Measurements from ENCODE around the gene POLR3A. TPM values are rescaled to one million over a fixed set of nuclear protein-coding genes. Genes with fewer than 3 reads are reported as not detected.

POLR3A gene
- total RNA-seq, 1 donor = 4.8 TPM

DNA sequence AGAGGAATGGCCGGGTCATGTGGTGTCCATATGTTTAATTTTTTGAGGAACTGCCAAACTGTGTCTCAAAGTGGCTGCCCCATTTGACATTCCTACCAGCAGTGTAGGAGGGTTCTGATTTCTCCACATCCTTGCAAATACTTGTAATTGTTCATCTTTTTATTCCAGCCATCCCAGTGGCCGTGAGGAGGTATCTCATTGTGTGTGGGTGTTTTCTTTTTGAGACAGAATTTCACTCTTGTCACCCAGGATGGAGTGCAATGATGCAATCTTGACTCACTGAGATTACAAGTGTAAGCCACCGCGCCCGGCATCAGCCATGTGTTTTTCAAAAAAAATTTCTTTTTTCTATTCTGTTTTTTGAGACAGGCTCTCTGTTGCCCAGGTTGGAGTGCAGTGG is 64.0 kb downstream of the POLR3A start:
- Histone ChIP-seq H3K4me1 (ENCODE audit: insufficient read depth, low read length) (no peaks in the 10 kb centered on the region), H3K9me3 (ENCODE audit: low read depth, low read length) (no peaks in the 10 kb centered on the region), H3K4me3 (ENCODE audit: low read length) (no peak overlapping the region), H3K27me3 (ENCODE audit: insufficient read depth, low read length) (no peaks in the 10 kb centered on the region)

DNA sequence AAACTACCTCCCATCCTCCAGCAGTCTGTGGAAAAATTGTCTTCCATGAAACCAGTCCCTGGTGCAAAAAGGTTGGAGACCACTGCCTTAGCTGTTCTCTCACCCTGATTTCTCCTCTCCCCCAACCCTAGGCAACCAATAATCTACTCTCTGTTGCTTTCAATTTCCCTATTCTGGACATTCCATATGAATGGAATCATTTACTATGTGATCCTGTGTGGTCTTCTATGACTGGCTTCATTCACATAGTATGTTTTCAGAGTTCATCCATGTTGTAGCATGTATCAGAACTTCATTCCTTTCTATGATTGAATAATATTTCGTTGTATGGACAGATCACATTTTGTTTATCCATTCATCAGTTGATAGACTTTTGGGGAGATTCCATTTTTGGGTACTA is 64.5 kb downstream of the POLR3A start:
- Histone ChIP-seq H3K4me3 (ENCODE audit: low read length) (no peak overlapping the region), H3K27me3 (ENCODE audit: insufficient read depth, low read length) (no peaks in the 10 kb centered on the region), H3K9me3 (ENCODE audit: low read depth, low read length) (no peaks in the 10 kb centered on the region), H3K4me1 (ENCODE audit: insufficient read depth, low read length) (no peaks in the 10 kb centered on the region)

DNA sequence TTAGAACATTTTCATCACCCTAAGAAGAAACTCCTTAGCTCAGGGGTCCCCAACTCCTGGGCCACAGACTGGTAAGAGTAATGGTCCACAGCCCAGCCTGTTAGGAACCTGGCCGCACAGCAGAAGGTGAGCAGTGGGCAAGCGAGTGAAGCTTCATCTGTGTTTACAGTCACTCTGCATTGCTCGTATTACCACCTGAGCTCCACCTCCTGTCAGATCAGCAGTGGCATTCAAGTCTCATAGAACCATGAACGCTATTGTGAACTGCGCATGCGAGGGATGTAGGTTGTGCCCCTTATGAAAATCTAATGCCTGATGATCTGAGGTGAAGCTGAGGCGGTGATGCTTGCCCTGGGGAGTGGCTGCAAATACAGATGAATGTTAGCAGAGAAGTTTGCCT is 65.4 kb downstream of the POLR3A start:
- no peaks in the 10 kb centered on the region for H3K9me3 ChIP-seq (ENCODE audit: low read depth, low read length)
- H3K4me3 ChIP-seq (ENCODE audit: low read length) = no peak overlapping the region
- no peaks in the 10 kb centered on the region for H3K27me3 ChIP-seq (ENCODE audit: insufficient read depth, low read length)
- no peaks in the 10 kb centered on the region for H3K4me1 ChIP-seq (ENCODE audit: insufficient read depth, low read length)

DNA sequence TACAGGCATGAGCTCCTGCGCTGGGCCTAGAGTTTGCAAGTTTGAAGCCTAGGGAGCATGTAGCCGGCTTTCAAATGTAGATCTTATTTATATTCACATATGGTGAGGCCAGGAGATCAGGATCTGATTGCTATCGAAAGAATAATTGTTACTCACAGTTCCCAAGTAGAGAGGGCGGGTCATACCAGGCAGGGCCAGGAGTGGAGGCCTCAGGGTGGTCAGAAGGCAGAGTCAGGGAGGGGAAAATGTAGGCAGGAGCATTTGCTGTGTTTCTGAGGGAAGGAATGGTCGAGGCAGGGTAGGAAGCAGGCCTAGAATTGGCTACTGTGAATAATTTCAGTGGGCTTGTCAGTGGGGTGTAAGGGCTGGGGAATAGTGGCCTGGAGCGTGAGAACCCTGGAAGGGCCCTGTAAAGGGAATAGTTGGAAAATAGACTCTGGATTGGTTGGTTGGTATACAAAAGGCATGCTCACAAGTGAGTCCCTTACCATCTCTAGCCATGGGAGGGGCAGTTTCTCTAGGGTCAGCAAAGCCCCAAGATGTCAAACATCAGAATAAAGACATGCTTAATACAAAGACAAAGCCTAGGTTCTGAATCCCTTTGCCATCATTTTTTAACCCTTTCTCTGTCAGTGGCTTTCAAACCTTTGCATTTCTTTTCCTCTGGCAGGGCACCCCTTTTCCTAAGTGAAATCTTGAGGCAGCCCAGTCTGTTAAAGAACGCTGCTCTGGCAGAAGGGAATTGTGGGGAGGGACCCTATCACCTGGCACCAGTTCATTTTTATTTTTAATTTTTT is 66.8 kb downstream of the POLR3A start:
- Histone ChIP-seq H3K9me3 (ENCODE audit: low read depth, low read length) (no peaks in the 10 kb centered on the region), H3K4me1 (ENCODE audit: insufficient read depth, low read length) (no peaks in the 10 kb centered on the region), H3K27me3 (ENCODE audit: insufficient read depth, low read length) (no peaks in the 10 kb centered on the region), H3K4me3 (ENCODE audit: low read length) (no peak overlapping the region)

DNA sequence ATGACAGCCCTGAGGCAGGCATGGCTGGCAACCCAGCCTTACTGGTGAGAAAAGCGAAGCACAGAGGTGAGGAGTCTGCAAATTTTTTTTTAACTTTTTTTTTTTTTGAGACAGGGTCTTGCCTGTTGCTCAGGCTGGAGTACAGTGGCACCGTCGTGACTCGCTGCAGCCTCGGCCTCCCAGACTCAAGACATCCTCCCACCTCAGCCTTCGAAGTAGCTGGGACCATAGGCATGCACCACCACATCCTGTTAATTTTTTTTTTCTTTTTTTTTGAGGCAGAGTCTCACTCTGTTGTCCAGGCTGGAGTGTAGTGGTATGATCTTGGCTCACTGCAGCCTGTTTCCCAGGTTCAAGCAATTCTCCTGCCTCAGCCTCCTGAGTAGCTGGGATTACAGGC is 67.6 kb downstream of the POLR3A start:
- Histone ChIP-seq H3K4me3 (ENCODE audit: low read length) (no peak overlapping the region), H3K9me3 (ENCODE audit: low read depth, low read length) (no peaks in the 10 kb centered on the region), H3K4me1 (ENCODE audit: insufficient read depth, low read length) (no peaks in the 10 kb centered on the region), H3K27me3 (ENCODE audit: insufficient read depth, low read length) (no peaks in the 10 kb centered on the region)

DNA sequence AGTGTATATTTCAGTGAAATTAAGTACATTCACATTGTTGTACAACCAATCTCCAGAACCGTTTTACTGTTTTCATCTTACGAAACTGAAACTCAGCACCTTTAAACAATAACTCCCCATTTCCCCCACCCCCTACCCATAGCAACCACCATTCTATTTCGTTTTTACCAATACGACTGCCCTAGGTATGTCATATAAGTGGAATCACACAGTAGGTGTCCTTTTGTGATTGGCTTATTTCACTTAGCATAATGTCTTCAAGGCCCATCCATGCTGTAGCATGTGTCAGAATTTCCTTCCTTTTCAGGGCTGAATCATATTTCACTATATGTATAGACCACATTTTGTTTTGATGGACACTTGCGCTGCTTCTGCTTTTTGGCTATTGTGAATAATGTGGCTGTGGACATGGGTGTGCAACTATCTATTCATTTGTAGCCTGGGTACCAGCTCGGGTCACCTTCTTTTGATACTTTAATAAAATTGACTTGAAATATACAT is 68.4 kb downstream of the POLR3A start:
- Histone ChIP-seq H3K27me3 (ENCODE audit: insufficient read depth, low read length) (no peaks in the 10 kb centered on the region), H3K4me1 (ENCODE audit: insufficient read depth, low read length) (no peaks in the 10 kb centered on the region), H3K4me3 (ENCODE audit: low read length) (no peak overlapping the region), H3K9me3 (ENCODE audit: low read depth, low read length) (no peaks in the 10 kb centered on the region)

DNA sequence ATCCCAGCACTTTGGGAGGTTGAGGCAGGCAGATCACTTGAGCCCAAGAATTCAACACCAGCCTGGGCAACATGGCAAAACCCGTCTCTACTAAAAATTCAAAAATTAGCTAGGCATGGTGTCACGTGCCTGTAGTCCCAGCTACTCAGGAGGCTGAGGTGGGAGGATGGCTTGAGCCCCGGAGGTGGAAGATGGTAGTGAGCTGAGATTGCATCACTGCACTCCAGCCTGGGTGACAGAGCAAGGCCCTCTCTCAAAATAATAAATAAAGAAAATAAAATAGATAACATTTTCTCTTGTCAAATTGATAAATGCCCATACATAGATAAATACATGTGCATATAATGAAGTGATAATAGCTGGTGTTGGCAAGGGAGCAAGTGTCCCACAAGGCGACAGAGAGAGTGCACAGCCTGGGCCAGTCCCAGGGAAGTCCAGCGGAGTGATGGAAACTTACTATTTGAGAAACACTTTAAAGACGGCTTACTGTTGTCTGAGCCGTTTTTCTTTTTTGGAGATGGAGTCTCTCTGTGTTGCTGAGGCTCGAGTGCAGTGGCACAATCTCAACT is 69.3 kb downstream of the POLR3A start:
- no peak overlapping the region for H3K4me3 ChIP-seq (ENCODE audit: low read length)
- no peaks in the 10 kb centered on the region for H3K9me3 ChIP-seq (ENCODE audit: low read depth, low read length)
- H3K4me1 ChIP-seq (ENCODE audit: insufficient read depth, low read length) = no peaks in the 10 kb centered on the region
- no peaks in the 10 kb centered on the region for H3K27me3 ChIP-seq (ENCODE audit: insufficient read depth, low read length)

DNA sequence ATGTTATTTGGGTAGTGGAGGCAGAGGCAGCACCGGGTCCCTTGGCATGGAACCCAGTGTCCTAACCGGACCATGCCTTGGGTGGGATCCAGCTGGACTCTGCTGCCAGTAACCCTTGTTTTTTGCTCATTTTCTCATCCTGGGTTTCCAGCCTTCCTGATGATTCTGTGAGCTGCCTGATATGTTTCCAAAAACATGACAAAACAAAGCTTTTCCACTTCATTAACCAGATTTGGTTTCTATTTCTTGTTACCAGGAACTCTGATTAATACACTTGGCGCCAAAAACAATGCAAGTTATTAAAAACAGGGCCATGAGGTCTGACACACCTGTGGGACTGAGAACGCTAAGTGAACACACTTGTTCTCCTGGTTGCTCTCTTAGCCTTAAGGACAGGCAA is 69.9 kb downstream of the POLR3A start:
- no peaks in the 10 kb centered on the region for H3K27me3 ChIP-seq (ENCODE audit: insufficient read depth, low read length)
- H3K9me3 ChIP-seq (ENCODE audit: low read depth, low read length) = no peaks in the 10 kb centered on the region
- no peak overlapping the region for H3K4me3 ChIP-seq (ENCODE audit: low read length)
- H3K4me1 ChIP-seq (ENCODE audit: insufficient read depth, low read length) = no peaks in the 10 kb centered on the region

DNA sequence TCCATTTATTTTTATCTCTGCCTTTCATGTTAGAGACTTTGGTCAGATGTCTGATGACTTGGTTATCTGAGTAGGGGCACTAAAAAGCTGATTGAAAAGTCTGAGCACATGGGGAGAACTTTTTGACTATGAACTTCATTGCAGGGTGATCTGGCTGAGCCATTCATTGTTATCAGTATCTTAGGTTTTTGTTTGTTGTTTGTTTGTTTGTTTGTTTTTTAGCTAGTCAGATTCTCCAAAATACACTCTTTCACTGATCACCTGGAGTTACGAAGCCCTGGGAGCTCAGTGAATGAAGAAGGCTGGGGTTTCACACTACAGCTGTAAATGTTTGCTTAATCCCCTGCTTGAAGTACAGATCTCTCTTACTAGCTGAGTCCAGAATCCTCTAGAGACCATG is 74.2 kb downstream of the POLR3A start:
- Histone ChIP-seq H3K27me3 (ENCODE audit: insufficient read depth, low read length) (no peaks in the 10 kb centered on the region), H3K4me3 (ENCODE audit: low read length) (no peak overlapping the region), H3K4me1 (ENCODE audit: insufficient read depth, low read length) (no peaks in the 10 kb centered on the region), H3K9me3 (ENCODE audit: low read depth, low read length) (no peaks in the 10 kb centered on the region)

DNA sequence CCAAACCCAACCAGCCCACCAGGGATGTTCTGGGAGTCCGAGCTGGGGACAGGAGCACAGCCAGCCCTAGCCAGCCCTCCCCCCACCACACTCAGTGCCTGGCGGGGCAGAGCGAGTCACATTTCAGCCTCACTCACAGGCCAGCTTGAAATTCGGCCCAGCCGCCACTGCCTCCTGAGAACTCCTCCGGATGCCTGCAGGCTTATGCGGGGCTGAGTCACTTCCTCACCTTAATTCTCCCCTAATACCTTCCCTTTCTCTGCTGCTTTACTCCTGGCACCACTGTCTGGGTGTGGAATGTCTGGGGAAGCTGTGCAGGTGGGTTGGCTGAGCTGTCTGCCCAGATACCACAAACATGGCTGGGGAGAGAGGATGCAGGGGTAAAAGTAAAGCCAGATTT is 80.1 kb downstream of the POLR3A start:
- no peaks in the 10 kb centered on the region for H3K4me1 ChIP-seq (ENCODE audit: insufficient read depth, low read length)
- no peaks in the 10 kb centered on the region for H3K27me3 ChIP-seq (ENCODE audit: insufficient read depth, low read length)
- no peak overlapping the region for H3K4me3 ChIP-seq (ENCODE audit: low read length)
- H3K9me3 ChIP-seq (ENCODE audit: low read depth, low read length) = no peaks in the 10 kb centered on the region

DNA sequence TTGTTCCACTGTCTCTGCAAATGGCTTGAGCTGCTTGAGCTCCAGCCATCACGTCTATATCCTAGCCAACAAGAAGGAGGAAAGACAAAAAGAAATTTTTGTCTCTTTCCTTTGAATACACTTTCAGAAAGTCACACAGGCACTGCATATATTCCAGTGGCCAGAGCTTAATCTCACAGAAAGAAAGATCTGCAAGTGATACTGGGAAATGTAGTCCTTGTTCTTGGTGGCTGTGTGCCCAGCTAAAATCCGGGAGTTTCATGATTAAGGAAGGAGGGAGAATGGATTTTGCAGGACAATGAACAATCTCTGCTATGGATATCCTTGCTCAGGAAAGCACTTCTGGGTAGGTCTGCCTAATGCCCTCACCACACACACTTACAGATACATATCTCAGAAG is 83.2 kb downstream of the POLR3A start:
- H3K27me3 ChIP-seq (ENCODE audit: insufficient read depth, low read length) = no peaks in the 10 kb centered on the region
- H3K9me3 ChIP-seq (ENCODE audit: low read depth, low read length) = no peaks in the 10 kb centered on the region
- H3K4me3 ChIP-seq (ENCODE audit: low read length) = no peak overlapping the region
- no peaks in the 10 kb centered on the region for H3K4me1 ChIP-seq (ENCODE audit: insufficient read depth, low read length)

DNA sequence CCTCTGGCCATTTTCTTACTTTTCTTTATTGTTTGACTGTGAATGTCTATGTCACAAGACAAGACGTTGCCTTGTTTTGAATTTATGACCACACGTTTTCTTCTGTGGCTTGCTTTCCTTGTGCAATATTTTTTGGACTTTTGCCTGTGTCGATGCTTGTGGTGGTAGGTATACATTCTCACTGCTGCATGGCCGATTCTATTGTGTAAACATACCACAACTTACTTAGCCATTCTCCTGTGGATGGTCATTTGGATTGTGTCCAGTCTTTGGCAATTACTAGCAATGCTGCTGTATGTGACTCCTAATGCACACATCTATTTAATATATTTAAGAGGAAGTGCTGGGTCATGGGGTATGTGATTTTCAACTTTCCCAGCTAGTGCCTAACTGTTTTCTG is 84.8 kb downstream of the POLR3A start:
- no peaks in the 10 kb centered on the region for H3K9me3 ChIP-seq (ENCODE audit: low read depth, low read length)
- no peak overlapping the region for H3K4me3 ChIP-seq (ENCODE audit: low read length)
- no peaks in the 10 kb centered on the region for H3K27me3 ChIP-seq (ENCODE audit: insufficient read depth, low read length)
- H3K4me1 ChIP-seq (ENCODE audit: insufficient read depth, low read length) = no peaks in the 10 kb centered on the region

DNA sequence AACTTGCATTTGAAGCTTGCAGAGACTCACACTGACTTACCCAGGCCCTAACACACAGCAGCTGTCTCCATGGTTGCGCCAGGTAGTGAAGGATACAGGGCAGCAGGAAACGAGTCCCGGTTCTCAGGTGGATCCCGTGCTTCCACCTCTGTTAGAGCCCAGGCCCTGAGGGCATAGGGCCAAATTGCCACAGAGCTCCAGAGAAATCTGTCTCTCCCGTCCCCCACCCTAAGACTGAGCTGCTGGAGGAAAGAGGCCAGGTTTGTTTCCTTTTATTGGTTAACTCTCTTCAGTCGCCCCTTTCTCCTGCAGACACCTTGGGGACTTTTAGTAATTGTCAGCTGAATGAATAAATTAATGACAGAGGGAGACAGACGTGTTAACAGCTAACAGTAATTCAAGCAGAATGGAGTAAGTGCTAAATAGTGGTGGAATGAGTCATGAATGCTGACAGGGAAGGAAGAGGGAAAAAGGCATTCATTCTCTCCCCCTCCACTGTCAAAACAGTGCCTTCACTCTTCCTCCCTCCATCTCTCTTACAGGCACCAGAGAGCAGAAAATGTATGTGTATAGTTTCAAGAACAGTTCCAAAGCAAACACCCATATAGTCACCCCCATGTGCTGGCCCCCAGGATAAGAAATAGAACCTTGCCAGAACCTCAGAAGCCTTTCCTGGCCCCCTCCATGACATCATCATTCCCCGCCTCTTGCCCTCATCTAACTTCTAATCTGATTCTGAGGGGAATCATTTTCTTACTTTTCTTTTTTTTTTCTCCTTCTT is 86.0 kb downstream of the POLR3A start:
- Histone ChIP-seq H3K9me3 (ENCODE audit: low read depth, low read length) (no peaks in the 10 kb centered on the region), H3K27me3 (ENCODE audit: insufficient read depth, low read length) (no peaks in the 10 kb centered on the region), H3K4me3 (ENCODE audit: low read length) (no peak overlapping the region), H3K4me1 (ENCODE audit: insufficient read depth, low read length) (no peaks in the 10 kb centered on the region)

DNA sequence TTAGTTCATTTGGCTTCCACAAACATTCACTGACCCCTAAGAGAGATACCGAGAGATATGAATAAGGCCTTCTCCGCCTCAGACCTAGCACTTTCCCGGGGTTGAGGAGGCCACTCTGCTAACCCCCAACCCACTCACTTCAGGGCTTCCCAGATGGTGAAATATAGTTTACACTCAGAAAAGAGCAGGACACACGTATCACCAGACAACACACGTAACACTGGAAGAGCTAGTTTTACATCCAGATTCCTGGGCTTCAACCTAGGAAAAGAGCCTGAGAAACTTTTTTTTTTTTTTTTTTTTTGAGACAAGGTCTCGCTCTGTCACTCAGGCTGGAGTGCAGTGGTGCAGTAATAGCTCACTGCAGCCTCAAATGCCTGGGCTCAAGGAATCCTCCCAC is 87.5 kb downstream of the POLR3A start:
- no peaks in the 10 kb centered on the region for H3K27me3 ChIP-seq (ENCODE audit: insufficient read depth, low read length)
- H3K4me1 ChIP-seq (ENCODE audit: insufficient read depth, low read length) = no peaks in the 10 kb centered on the region
- H3K4me3 ChIP-seq (ENCODE audit: low read length) = no peak overlapping the region
- H3K9me3 ChIP-seq (ENCODE audit: low read depth, low read length) = no peaks in the 10 kb centered on the region

DNA sequence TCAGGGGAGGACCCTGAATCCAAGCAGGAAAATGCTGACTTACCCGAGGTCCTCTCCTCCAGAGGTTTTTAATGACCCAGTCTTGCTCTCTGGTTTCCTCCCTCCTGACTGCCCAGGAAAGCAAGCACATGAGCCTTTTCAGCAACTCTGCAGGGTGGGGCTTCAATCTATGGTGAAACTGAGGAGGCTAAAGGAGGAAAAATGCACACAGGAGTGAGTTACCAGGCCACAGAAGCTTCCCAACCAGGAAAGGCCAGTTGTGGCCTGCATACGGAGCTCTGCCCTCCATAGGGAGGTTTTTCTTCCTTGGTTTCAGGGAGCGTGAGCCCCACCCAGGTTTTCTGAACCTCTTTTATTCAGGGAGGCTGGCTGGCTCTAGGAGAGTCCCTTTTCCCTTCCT is 88.7 kb downstream of the POLR3A start:
- H3K4me3 ChIP-seq (ENCODE audit: low read length) = no peak overlapping the region
- H3K4me1 ChIP-seq (ENCODE audit: insufficient read depth, low read length) = no peaks in the 10 kb centered on the region
- no peaks in the 10 kb centered on the region for H3K9me3 ChIP-seq (ENCODE audit: low read depth, low read length)
- no peaks in the 10 kb centered on the region for H3K27me3 ChIP-seq (ENCODE audit: insufficient read depth, low read length)
